Gastrocnemius medialis (tissue), 4 donors: ENCODE measurements around the gene LEFTY2.

Source experiments
- CTCF ChIP-seq, 5 experiments: fragments of 450-650 bp in 3 of 5; fragments of 200-600 bp in 2 of 5; sonication (generic) in 2 of 5; IDR thresholded peaks in 4 of 5; conservative IDR thresholded peaks in 1 of 5; 1 replicate in 4 of 5; 2 replicates in 1 of 5; pipeline ENCODE4 v1.5.1; 2016 to 2019; ENCODE audit warnings: antibody characterized with exemption in 5 of 5, mild to moderate bottlenecking in 3 of 5, moderate library complexity in 3 of 5
- POLR2A ChIP-seq, 2 donors: fragments of 450-650 bp; IDR thresholded peaks; one replicate each; pipeline ENCODE4 v1.6.1; 2017; ENCODE audit warnings: antibody characterized with exemption in 2 of 2, mild to moderate bottlenecking in 2 of 2, moderate library complexity in 2 of 2

GRCh38 chr1:225907341-225907740, 33.7 kb downstream of the LEFTY2 start:
- TF ChIP-seq CTCF (IDR thresholded peaks at IDR 0.05 in 4 of 5, conservative IDR thresholded peaks at IDR 0.05 in 1 of 5) (no peak), POLR2A (IDR thresholded peaks at IDR 0.05) (no peak)
